Ovary (tissue), 9 donors: ENCODE measurements around the gene NGF. TPM values are rescaled to one million over a fixed set of nuclear protein-coding genes. Genes with fewer than 3 reads are reported as not detected.

Experiments
- DNase-seq, 5 donors: peaks; one replicate each; pipeline ENCODE4 v3.0.0-alpha.2; 2019 to 2020
- H3K27ac ChIP-seq, 2 donors: fragments of 200-600 bp; one replicate each; pipeline versions ENCODE4 v1.5.1 to v1.8.0; 2019 to 2022
- H3K27me3 ChIP-seq: fragments of 200-600 bp; one replicate; pipeline ENCODE4 v1.8.0; 2022
- H3K36me3 ChIP-seq: fragments of 200-600 bp; sonication (generic); one replicate; pipeline ENCODE4 v1.5.1; 2019
- H3K4me1 ChIP-seq: one replicate; pipeline ENCODE4 v1.8.1; 2013; ENCODE audit warnings: mild to moderate bottlenecking, moderate library complexity; ENCODE audit not compliant: insufficient read depth
- H3K4me3 ChIP-seq: fragments of 200-600 bp; sonication (generic); one replicate; pipeline ENCODE4 v1.5.1; 2017
- H3K9me3 ChIP-seq, 2 donors: fragments of 200-600 bp in 1 of 2; sonication (generic) in 1 of 2; one replicate each; pipeline versions ENCODE4 v1.5.1 to v1.8.1; 2013 to 2019; ENCODE audit warnings: mild to moderate bottlenecking in 1 of 2, moderate library complexity in 1 of 2
- EP300 ChIP-seq: sonication (generic); formaldehyde crosslinking; IDR thresholded peaks from one replicate; pipeline ENCODE4 v1.6.1; 2017; ENCODE audit warnings: antibody characterized with exemption
- POLR2A ChIP-seq: fragments of 450-650 bp; IDR thresholded peaks from one replicate; pipeline ENCODE4 v1.6.1; 2017; ENCODE audit warnings: antibody characterized with exemption, mild to moderate bottlenecking, moderate library complexity
- WGBS, 3 donors: extraction: QIAGEN DNeasy Blood & Tissue Kit in 1 of 3; methylation state at CpG; one replicate each; pipeline versions ENCODE4 v1.1.5 to v1.1.7; 2013 to 2017; 5-methylcytosine and 5-hydroxymethylcytosine counted together
- intact Hi-C, 4 donors: fragments of 100-400 bp; cut with DNase I; formaldehyde crosslinking; loops; one replicate each; pipeline versions ENCODE4 v1.11.0 to v1.15.1; 2022 to 2023
- polyA plus RNA-seq, 2 donors: library from polyadenylated mRNA; stranded (reverse); fragments of 200-250 nt in 1 of 2; fragments of 350-450 nt in 1 of 2; fragmentation: Illumina TruSeq in 1 of 2; extraction: RNeasy Lipid Tissue Mini Kit (QIAGEN cat#74804) in 1 of 2; gene quantifications; one replicate each; pipeline ENCODE4 v1.2.3, GENCODE V29; 2013 to 2014
- total RNA-seq, 7 donors: library from RNA; depleted of rRNA in 2 of 7; stranded (reverse); fragments of >200 nt in 2 of 7; fragmentation: NEBNext Ultra II Directional in 3 of 7; extraction: Animal tissue kit (Norgen Biotek cat#: 25700) in 3 of 7; gene quantifications; one replicate each; pipeline versions ENCODE4 v1.1.0 to v1.2.4, GENCODE V29; 2016 to 2023
- TF ChIP-seq, protein P1 (sequence below), 3 donors: fragments of 450-650 bp in 2 of 3; fragments of 200-600 bp in 1 of 3; IDR thresholded peaks; one replicate each; pipeline versions ENCODE4 v1.5.1 to v1.8.0; 2016 to 2022; ENCODE audit warnings: antibody characterized with exemption in 3 of 3, mild to moderate bottlenecking in 1 of 3
- donor health status: DM: no; HTN: no; CAD: no; lungs with moderate emphysema.
- donor health status: DM: no; HTN: no; CAD: no.
- donor health status: Bipolar disorder and iron deficiency.
- donor health status: DM: yes; HTN: yes; CAD: no.
- donor health status: DM: no; HTN: no; CAD: no.
- donor health status: DM: yes; HTN: yes; CAD: no.

Gene NGF
- total and polyA plus RNA-seq, 9 donors = 3.0 to 43.4 (median 14.1) TPM

DNA sequence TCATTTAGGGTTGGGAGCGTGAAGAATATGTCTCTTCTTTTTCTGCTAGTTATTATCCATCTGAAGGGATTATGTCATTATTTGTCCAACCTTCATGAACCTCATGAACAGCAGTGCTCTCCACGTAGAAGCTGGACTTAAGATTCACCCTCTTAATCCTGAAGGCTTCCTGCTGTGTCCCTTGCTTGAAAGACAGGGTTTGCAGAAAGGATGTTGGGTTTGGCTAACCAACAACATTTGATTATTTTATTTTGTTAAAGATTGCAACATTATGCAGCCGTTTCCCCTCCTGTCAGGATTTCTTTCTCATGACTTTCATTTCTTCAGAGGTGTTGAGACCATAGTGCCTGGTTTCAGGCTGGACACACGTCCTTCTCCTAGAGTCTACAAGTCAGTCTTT, 75.2 kb downstream of the NGF start:
- Histone ChIP-seq H3K36me3 (no peaks in the 10 kb centered on the region), H3K27ac (no peak overlapping the region), H3K4me1 (peaks cover 4% of the 10 kb centered on the region), H3K27me3 (no peaks in the 10 kb centered on the region), H3K4me3 (no peak overlapping the region), H3K9me3 (no peaks in the 10 kb centered on the region)
- no peak for DNase-seq
- TF ChIP-seq, protein P1, sequence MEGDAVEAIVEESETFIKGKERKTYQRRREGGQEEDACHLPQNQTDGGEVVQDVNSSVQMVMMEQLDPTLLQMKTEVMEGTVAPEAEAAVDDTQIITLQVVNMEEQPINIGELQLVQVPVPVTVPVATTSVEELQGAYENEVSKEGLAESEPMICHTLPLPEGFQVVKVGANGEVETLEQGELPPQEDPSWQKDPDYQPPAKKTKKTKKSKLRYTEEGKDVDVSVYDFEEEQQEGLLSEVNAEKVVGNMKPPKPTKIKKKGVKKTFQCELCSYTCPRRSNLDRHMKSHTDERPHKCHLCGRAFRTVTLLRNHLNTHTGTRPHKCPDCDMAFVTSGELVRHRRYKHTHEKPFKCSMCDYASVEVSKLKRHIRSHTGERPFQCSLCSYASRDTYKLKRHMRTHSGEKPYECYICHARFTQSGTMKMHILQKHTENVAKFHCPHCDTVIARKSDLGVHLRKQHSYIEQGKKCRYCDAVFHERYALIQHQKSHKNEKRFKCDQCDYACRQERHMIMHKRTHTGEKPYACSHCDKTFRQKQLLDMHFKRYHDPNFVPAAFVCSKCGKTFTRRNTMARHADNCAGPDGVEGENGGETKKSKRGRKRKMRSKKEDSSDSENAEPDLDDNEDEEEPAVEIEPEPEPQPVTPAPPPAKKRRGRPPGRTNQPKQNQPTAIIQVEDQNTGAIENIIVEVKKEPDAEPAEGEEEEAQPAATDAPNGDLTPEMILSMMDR (IDR thresholded peaks at IDR 0.05) = no peak
- TF ChIP-seq EP300 = no peak
- no peak for TF ChIP-seq POLR2A
- WGBS, 3 donors = 48 to 55% (median 54%) methylated on average over 4 of the region's 4 CpGs
- intact Hi-C loops = loop anchor here in 1 of 4 donors (10.0 kb wide), 1 partner anchor 118 kb away; no protein-coding TSS in a partner anchor

DNA sequence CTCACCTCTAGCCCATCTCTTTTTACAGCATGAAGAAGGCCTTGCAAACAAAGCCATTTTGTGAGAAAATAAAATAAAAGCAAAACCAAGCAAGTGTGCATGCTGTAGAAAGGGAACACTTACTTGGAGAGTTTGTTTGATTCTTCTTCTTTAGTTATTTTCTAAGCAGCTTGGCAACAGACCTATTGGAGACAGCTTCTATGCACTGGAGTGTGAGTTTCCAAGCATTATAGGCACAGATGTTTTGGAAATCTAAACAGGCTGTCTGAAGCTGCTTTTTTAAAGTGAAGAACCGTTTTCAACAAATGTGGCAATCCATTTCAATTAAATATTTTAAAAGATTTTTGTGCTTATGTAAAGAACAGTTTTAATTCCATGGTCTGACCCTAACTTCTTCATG, 76.6 kb downstream of the NGF start:
- intact Hi-C loops = loop anchor here in 1 of 4 donors (10.0 kb wide), 1 partner anchor 117 kb away; no protein-coding TSS in a partner anchor
- Histone ChIP-seq H3K9me3 (no peaks in the 10 kb centered on the region), H3K27me3 (no peaks in the 10 kb centered on the region), H3K4me3 (no peak overlapping the region), H3K36me3 (no peaks in the 10 kb centered on the region), H3K4me1 (peaks cover 2% of the 10 kb centered on the region), H3K27ac (no peak overlapping the region)
- WGBS, 3 donors = 7 to 25% (median 14%) methylated on average over 1 of the region's 1 CpG
- TF ChIP-seq POLR2A (no peak), EP300 (no peak)
- TF ChIP-seq, protein P1 (IDR thresholded peaks at IDR 0.05) = no peak
- no peak for DNase-seq

DNA sequence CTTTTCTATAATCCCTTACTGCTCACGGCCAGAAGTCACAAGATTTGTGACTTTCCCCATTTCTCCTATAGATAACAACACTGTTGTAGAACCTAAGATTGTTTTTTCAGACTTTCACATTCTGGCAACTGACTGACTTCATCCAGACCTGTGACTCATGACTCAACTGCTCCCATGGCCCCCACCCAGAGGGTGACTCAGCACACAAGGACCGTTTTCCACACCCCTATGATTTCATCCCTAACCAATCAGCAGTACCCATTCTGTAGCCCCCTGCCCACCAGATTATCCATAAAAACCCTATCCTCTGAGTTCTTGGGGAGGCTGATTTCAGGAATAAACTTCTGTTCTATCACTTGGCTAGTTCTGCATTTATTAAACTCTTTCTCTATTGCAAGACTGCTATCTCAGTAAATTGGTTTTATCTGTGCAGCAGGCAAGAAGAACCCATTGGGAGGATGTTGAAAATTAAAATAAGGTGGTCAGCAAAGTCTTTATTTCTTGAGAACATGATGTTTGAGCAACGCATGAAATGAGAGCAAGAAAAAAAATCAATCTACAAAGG, 79.7 kb downstream of the NGF start:
- peaks cover 1% of the 10 kb centered on the region for H3K4me1 ChIP-seq
- WGBS, 3 donors = 64 to 74% (median 68%) methylated on average over 3 of the region's 3 CpGs
- intact Hi-C loops = no loop called here
- no peak for DNase-seq
- TF ChIP-seq EP300 (no peak), POLR2A (no peak)
- TF ChIP-seq, protein P1 (IDR thresholded peaks at IDR 0.05) = no peak
- H3K4me3 ChIP-seq = no peak overlapping the region
- H3K27ac ChIP-seq = no peak overlapping the region
- H3K27me3 ChIP-seq = no peaks in the 10 kb centered on the region
- H3K9me3 ChIP-seq = no peaks in the 10 kb centered on the region
- H3K36me3 ChIP-seq = no peaks in the 10 kb centered on the region

DNA sequence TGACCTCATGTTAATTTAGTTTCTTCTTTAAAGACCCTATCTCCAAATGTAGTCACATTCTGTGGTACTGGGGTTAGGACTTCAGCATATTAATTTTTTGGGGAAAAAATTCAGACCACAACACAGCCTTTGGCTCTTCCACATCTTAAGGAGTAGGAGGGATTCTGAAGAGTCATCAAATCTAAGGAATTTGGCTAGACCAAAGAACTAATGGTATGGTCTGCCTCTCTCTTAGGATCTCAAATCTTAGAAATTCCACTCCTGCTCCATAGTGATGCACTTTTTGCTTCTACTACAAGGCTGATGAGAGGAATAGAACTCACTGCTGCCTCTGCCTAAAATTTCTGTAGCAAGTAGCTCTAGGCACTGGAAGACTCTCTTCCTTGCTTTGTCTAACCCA, 80.5 kb downstream of the NGF start:
- H3K4me1 ChIP-seq = no peaks in the 10 kb centered on the region
- H3K9me3 ChIP-seq = no peaks in the 10 kb centered on the region
- no peak for DNase-seq
- H3K27me3 ChIP-seq = no peaks in the 10 kb centered on the region
- H3K27ac ChIP-seq = no peak overlapping the region
- TF ChIP-seq POLR2A = no peak
- no peak for TF ChIP-seq EP300
- TF ChIP-seq, protein P1 (IDR thresholded peaks at IDR 0.05) = no peak
- intact Hi-C loops = no loop called here
- H3K4me3 ChIP-seq = no peak overlapping the region
- H3K36me3 ChIP-seq = no peaks in the 10 kb centered on the region
